ENCODE measurements around the gene CARD8. TPM values are rescaled to one million over a fixed set of nuclear protein-coding genes. Genes with fewer than 3 reads are reported as not detected.
"Not testable (repeated sequence)": the region's sequence is repeated elsewhere in the genome, so short reads cannot be mapped to it uniquely, and the experiment has no call there.

The CARD8 gene
- total RNA-seq, 1 donor from 2014 or later: 23.3 TPM

- no peak for TF ChIP-seq CTCF (IDR thresholded peaks at IDR 0.05)
- Mint-ChIP-seq H3K27me3 (ENCODE audit: low read depth) (no peaks in the 10 kb centered on the region), H3K9me3 (ENCODE audit: low read depth) (no peaks in the 10 kb centered on the region), H3K4me1 (ENCODE audit: low read depth) (no peaks in the 10 kb centered on the region), H3K4me3 (ENCODE audit: unreplicated experiment) (no peak overlapping the region), H3K36me3 (ENCODE audit: low read depth) (peaks cover 7% of the 10 kb centered on the region), H3K27ac (ENCODE audit: unreplicated experiment) (no peak overlapping the region)
- DNase-seq (ENCODE audit: low spot score): no peak
These were observed 34.1 kb downstream of the CARD8 start for GRCh38 chr19:48221628-48222027.

GRCh38 chr19:48220784-48221183 is 34.9 kb downstream of the CARD8 start:
- H3K27me3 Mint-ChIP-seq (ENCODE audit: low read depth); DNase-seq (ENCODE audit: low spot score); H3K27ac Mint-ChIP-seq (ENCODE audit: unreplicated experiment); H3K9me3 Mint-ChIP-seq (ENCODE audit: low read depth); H3K4me1 Mint-ChIP-seq (ENCODE audit: low read depth); H3K4me3 Mint-ChIP-seq (ENCODE audit: unreplicated experiment): not testable (repeated sequence)
- H3K36me3 Mint-ChIP-seq (ENCODE audit: low read depth): peaks cover 12% of the 10 kb centered on the region

GRCh38 chr19:48218997-48219396 is 36.7 kb downstream of the CARD8 start:
- DNase-seq (ENCODE audit: low spot score): no peak
- H3K4me3 Mint-ChIP-seq (ENCODE audit: unreplicated experiment): no peak overlapping the region
- peaks cover 16% of the 10 kb centered on the region for H3K36me3 Mint-ChIP-seq (ENCODE audit: low read depth)
- H3K27me3 Mint-ChIP-seq (ENCODE audit: low read depth): no peaks in the 10 kb centered on the region
- TF ChIP-seq CTCF (IDR thresholded peaks at IDR 0.05): no peak
- H3K9me3 Mint-ChIP-seq (ENCODE audit: low read depth): no peaks in the 10 kb centered on the region
- no peak overlapping the region for H3K27ac Mint-ChIP-seq (ENCODE audit: unreplicated experiment)
- no peaks in the 10 kb centered on the region for H3K4me1 Mint-ChIP-seq (ENCODE audit: low read depth)

GRCh38 chr19:48216933-48217332 is 38.8 kb downstream of the CARD8 start:
- DNase-seq (ENCODE audit: low spot score): no peak
- H3K4me1 Mint-ChIP-seq (ENCODE audit: low read depth): no peaks in the 10 kb centered on the region
- H3K27ac Mint-ChIP-seq (ENCODE audit: unreplicated experiment): no peak overlapping the region

GRCh38 chr19:48213959-48214358 is 41.8 kb downstream of the CARD8 start:
- H3K36me3 Mint-ChIP-seq (ENCODE audit: low read depth): peaks cover 26% of the 10 kb centered on the region
- no peak for DNase-seq (ENCODE audit: low spot score)
- no peak for TF ChIP-seq CTCF (IDR thresholded peaks at IDR 0.05)
- no peak overlapping the region for H3K4me3 Mint-ChIP-seq (ENCODE audit: unreplicated experiment)
- H3K27me3 Mint-ChIP-seq (ENCODE audit: low read depth): no peaks in the 10 kb centered on the region
- H3K27ac Mint-ChIP-seq (ENCODE audit: unreplicated experiment): no peak overlapping the region
- H3K4me1 Mint-ChIP-seq (ENCODE audit: low read depth): no peaks in the 10 kb centered on the region
- H3K9me3 Mint-ChIP-seq (ENCODE audit: low read depth): no peaks in the 10 kb centered on the region

More at GRCh38 chr19:48216933-48217332, 38.8 kb downstream of the CARD8 start:
- TF ChIP-seq CTCF (IDR thresholded peaks at IDR 0.05): no peak
- H3K9me3 Mint-ChIP-seq (ENCODE audit: low read depth): no peaks in the 10 kb centered on the region
- peaks cover 24% of the 10 kb centered on the region for H3K36me3 Mint-ChIP-seq (ENCODE audit: low read depth)
- no peaks in the 10 kb centered on the region for H3K27me3 Mint-ChIP-seq (ENCODE audit: low read depth)
- H3K4me3 Mint-ChIP-seq (ENCODE audit: unreplicated experiment): no peak overlapping the region

- H3K4me1 Mint-ChIP-seq (ENCODE audit: low read depth): no peaks in the 10 kb centered on the region
- H3K9me3 Mint-ChIP-seq (ENCODE audit: low read depth): no peaks in the 10 kb centered on the region
- TF ChIP-seq CTCF (IDR thresholded peaks at IDR 0.05): no peak
- no peak overlapping the region for H3K4me3 Mint-ChIP-seq (ENCODE audit: unreplicated experiment)
- no peaks in the 10 kb centered on the region for H3K27me3 Mint-ChIP-seq (ENCODE audit: low read depth)
- H3K36me3 Mint-ChIP-seq (ENCODE audit: low read depth): peaks cover 13% of the 10 kb centered on the region
- no peak overlapping the region for H3K27ac Mint-ChIP-seq (ENCODE audit: unreplicated experiment)
- no peak for DNase-seq (ENCODE audit: low spot score)
These were observed 45.7 kb downstream of the CARD8 start for GRCh38 chr19:48210005-48210404.

All from chondrocyte (in vitro differentiated cells).